ENCODE measurements around the gene TMEM207. TPM values are rescaled to one million over a fixed set of nuclear protein-coding genes. Genes with fewer than 3 reads are reported as not detected.

The TMEM207 gene
- total and polyA plus RNA-seq, 4 donors: not detected

DNA sequence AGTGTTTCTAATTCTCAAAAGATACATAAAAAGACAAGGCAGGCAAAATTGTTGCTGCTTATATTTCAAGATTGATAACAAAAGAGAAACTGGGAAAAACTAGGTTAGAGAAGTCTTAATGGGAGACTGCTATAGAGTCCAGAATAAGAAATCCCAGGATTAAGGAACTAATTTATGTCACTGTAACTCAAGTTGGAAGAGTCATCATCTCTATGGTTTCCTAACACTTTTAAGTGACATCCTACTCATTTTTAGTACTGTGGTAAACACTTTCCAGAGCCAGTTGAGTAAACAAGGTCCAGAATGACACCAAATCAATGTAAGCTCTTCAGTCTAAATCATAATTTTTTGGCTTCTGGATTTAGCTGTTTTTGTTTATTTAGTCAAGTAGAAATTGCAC lies 53.7 kb downstream of the TMEM207 start:
- TF ChIP-seq HNF4G (IDR thresholded peaks at IDR 0.05) (no peak), HNF4A (conservative IDR thresholded peaks at IDR 0.05) (no peak), TAF1 (conservative IDR thresholded peaks at IDR 0.05) (no peak), JUND (IDR thresholded peaks at IDR 0.05) (no peak), RXRA (IDR thresholded peaks at IDR 0.05) (no peak), YY1 (IDR thresholded peaks at IDR 0.05) (no peak), FOXA2 (IDR thresholded peaks at IDR 0.05) (no peak), SP1 (IDR thresholded peaks at IDR 0.05) (no peak)
- TF ChIP-seq, protein P1, sequence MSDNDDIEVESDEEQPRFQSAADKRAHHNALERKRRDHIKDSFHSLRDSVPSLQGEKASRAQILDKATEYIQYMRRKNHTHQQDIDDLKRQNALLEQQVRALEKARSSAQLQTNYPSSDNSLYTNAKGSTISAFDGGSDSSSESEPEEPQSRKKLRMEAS (IDR thresholded peaks at IDR 0.05): no peak
- TF ChIP-seq, protein P2, sequence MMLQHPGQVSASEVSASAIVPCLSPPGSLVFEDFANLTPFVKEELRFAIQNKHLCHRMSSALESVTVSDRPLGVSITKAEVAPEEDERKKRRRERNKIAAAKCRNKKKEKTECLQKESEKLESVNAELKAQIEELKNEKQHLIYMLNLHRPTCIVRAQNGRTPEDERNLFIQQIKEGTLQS (IDR thresholded peaks at IDR 0.05): no peak
- Histone ChIP-seq H3K4me3 (ENCODE audit: low read depth in 1 of 3, low read length in 3 of 3) (no peak overlapping the region), H3K27ac (ENCODE audit: low read depth in 1 of 2, low read length in 2 of 2) (no peak overlapping the region), H3K36me3 (ENCODE audit: control insufficient read depth in 4 of 4, insufficient read depth in 3 of 4, low read depth in 1 of 4, low read length in 3 of 4) (no peaks in the 10 kb centered on the region), H3K9ac (ENCODE audit: low read depth in 1 of 2, low read length in 2 of 2) (no peak overlapping the region), H3K9me3 (ENCODE audit: control insufficient read depth in 4 of 4, low read length in 3 of 4) (no peaks in the 10 kb centered on the region), H3K27me3 (ENCODE audit: control insufficient read depth in 4 of 4, insufficient read depth in 4 of 4, low read length in 3 of 4) (no peaks in the 10 kb centered on the region), H3K4me1 (ENCODE audit: control insufficient read depth in 4 of 4, insufficient read depth in 4 of 4, low read length in 3 of 4) (no peaks in the 10 kb centered on the region)
- DNase-seq (ENCODE audit: low spot score): no peak

DNA sequence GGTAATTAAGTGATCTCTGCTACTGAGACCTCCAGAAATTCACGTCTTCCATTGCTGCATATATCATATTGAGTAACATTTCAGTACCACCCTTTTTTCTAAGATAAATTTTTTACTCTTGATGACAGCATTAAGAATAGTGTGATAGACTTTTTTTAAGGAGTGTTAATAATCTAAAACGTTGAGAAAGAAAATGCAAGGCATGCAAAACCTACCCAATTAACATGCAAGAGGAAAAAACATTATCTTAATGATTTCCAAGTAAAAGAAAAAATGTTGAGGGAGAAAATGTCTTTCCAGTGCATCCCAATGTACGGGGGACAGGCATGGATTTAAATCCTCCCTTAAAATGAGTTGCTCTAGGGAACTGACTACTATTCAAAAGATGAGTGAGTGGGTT lies 61.0 kb downstream of the TMEM207 start:
- Histone ChIP-seq H3K27me3 (ENCODE audit: control insufficient read depth in 4 of 4, insufficient read depth in 4 of 4, low read length in 3 of 4) (no peaks in the 10 kb centered on the region), H3K9ac (ENCODE audit: low read depth in 1 of 2, low read length in 2 of 2) (no peak overlapping the region), H3K36me3 (ENCODE audit: control insufficient read depth in 4 of 4, insufficient read depth in 3 of 4, low read depth in 1 of 4, low read length in 3 of 4) (no peaks in the 10 kb centered on the region), H3K27ac (ENCODE audit: low read depth in 1 of 2, low read length in 2 of 2) (no peak overlapping the region), H3K4me1 (ENCODE audit: control insufficient read depth in 4 of 4, insufficient read depth in 4 of 4, low read length in 3 of 4) (peaks cover 0 to 3% (median 0%) of the 10 kb centered on the region in 4 donors), H3K4me3 (ENCODE audit: low read depth in 1 of 3, low read length in 3 of 3) (no peak overlapping the region), H3K9me3 (ENCODE audit: control insufficient read depth in 4 of 4, low read length in 3 of 4) (no peaks in the 10 kb centered on the region)
- TF ChIP-seq, protein P3, sequence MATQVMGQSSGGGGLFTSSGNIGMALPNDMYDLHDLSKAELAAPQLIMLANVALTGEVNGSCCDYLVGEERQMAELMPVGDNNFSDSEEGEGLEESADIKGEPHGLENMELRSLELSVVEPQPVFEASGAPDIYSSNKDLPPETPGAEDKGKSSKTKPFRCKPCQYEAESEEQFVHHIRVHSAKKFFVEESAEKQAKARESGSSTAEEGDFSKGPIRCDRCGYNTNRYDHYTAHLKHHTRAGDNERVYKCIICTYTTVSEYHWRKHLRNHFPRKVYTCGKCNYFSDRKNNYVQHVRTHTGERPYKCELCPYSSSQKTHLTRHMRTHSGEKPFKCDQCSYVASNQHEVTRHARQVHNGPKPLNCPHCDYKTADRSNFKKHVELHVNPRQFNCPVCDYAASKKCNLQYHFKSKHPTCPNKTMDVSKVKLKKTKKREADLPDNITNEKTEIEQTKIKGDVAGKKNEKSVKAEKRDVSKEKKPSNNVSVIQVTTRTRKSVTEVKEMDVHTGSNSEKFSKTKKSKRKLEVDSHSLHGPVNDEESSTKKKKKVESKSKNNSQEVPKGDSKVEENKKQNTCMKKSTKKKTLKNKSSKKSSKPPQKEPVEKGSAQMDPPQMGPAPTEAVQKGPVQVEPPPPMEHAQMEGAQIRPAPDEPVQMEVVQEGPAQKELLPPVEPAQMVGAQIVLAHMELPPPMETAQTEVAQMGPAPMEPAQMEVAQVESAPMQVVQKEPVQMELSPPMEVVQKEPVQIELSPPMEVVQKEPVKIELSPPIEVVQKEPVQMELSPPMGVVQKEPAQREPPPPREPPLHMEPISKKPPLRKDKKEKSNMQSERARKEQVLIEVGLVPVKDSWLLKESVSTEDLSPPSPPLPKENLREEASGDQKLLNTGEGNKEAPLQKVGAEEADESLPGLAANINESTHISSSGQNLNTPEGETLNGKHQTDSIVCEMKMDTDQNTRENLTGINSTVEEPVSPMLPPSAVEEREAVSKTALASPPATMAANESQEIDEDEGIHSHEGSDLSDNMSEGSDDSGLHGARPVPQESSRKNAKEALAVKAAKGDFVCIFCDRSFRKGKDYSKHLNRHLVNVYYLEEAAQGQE (IDR thresholded peaks at IDR 0.05): no peak
- TF ChIP-seq JUND (IDR thresholded peaks at IDR 0.05) (no peak), RXRA (IDR thresholded peaks at IDR 0.05) (no peak), GABPA (IDR thresholded peaks at IDR 0.05 in 1 of 2, conservative IDR thresholded peaks at IDR 0.05 in 1 of 2) (no peak), TAF1 (conservative IDR thresholded peaks at IDR 0.05) (no peak), NR2F2 (IDR thresholded peaks at IDR 0.05) (no peak), FOXA1 (IDR thresholded peaks at IDR 0.05) (no peak), HNF4G (IDR thresholded peaks at IDR 0.05) (no peak), SP1 (IDR thresholded peaks at IDR 0.05) (no peak), EGR1 (IDR thresholded peaks at IDR 0.05; ENCODE audit: low read depth in 2 of 2) (no peak), RAD21 (IDR thresholded peaks at IDR 0.05) (no peak), HNF4A (conservative IDR thresholded peaks at IDR 0.05) (no peak)
- TF ChIP-seq, protein P1 (IDR thresholded peaks at IDR 0.05): no peak
- TF ChIP-seq, protein P2 (IDR thresholded peaks at IDR 0.05): no peak
- 77% methylated on average over 3 of the region's 3 CpGs for WGBS
- DNase-seq (ENCODE audit: low spot score): no peak
